ENCODE measurements around the gene ABHD4. TPM values are rescaled to one million over a fixed set of nuclear protein-coding genes. Genes with fewer than 3 reads are reported as not detected.

Gene ABHD4
- total and polyA plus RNA-seq, 7 donors = 6.1 to 64.0 (median 26.4) TPM

DNA sequence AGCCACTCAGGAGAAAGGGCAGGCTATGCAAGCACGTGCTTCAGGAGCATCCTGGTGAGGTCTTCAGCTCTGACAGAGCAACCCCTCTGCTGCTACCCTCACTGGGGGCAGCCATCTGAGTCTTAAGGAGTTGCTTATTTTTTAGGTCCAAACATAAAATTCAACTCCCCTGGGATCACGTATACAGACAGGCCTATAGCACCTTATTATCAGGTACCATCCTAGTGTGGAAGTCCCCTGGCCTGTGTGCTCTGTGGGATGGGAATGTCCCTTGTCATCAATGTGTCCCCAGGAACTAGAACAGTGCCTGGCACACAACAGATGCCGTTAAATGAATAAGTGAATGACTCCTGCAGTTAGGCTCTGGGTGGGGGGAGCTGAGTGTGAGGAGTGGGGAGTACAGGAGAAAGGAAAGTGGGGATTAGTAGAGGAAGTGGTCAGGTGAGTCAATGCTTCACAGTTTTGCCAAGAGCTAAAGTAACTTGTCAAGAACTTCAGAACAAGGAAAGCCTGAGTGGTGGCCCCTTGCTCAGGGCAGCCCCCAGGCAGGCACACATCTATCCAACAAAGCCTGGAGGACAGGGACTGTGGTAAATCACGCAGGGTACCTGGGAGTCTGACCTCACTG is 42.6 kb upstream of the ABHD4 start:
- H3K4me1 ChIP-seq = peaks cover 7% of the 10 kb centered on the region
- H3K27me3 ChIP-seq (ENCODE audit: insufficient read depth in 3 of 3, low read length in 2 of 3) = no peaks in the 10 kb centered on the region
- H3K36me3 ChIP-seq (ENCODE audit: insufficient read depth in 1 of 2, low read depth in 1 of 2) = no peaks in the 10 kb centered on the region
- DNase-seq (no peak), ATAC-seq (no peak)
- TF ChIP-seq, protein P1, sequence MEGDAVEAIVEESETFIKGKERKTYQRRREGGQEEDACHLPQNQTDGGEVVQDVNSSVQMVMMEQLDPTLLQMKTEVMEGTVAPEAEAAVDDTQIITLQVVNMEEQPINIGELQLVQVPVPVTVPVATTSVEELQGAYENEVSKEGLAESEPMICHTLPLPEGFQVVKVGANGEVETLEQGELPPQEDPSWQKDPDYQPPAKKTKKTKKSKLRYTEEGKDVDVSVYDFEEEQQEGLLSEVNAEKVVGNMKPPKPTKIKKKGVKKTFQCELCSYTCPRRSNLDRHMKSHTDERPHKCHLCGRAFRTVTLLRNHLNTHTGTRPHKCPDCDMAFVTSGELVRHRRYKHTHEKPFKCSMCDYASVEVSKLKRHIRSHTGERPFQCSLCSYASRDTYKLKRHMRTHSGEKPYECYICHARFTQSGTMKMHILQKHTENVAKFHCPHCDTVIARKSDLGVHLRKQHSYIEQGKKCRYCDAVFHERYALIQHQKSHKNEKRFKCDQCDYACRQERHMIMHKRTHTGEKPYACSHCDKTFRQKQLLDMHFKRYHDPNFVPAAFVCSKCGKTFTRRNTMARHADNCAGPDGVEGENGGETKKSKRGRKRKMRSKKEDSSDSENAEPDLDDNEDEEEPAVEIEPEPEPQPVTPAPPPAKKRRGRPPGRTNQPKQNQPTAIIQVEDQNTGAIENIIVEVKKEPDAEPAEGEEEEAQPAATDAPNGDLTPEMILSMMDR (IDR thresholded peaks at IDR 0.05) = no peak
- 82 to 94% (median 85%) methylated on average over 4 of the region's 4 CpGs for WGBS, 3 donors
- no peak overlapping the region for H3K27ac ChIP-seq
- intact Hi-C loops (cut with DNase I) = loop anchor here (5.0 kb wide), 7 partner anchors 97 to 502 kb away; partner anchors contain the start of genes AJUBA (in 1 of the 2), CDH24 (in 1 of the 2) and SLC7A7 (in 1 of the 2)
- no peaks in the 10 kb centered on the region for H3K9me3 ChIP-seq
- no peak overlapping the region for H3K4me3 ChIP-seq

GRCh38 chr14:22556021-22556989 is 41.8 kb upstream of the ABHD4 start:
- ATAC-seq (peak in 2 of 4 donors; percentile 16 to 28), DNase-seq (peak; percentile 41 to 71)
- Histone ChIP-seq H3K4me3 (no peak overlapping the region), H3K27ac (peak overlapping the region; percentile 18), H3K4me1 (peaks cover 3% of the 10 kb centered on the region), H3K36me3 (ENCODE audit: insufficient read depth in 1 of 2, low read depth in 1 of 2) (no peaks in the 10 kb centered on the region), H3K9me3 (no peaks in the 10 kb centered on the region), H3K27me3 (ENCODE audit: insufficient read depth in 3 of 3, low read length in 2 of 3) (no peaks in the 10 kb centered on the region)
- TF ChIP-seq, protein P1 (IDR thresholded peaks at IDR 0.05) = no peak
- 59 to 71% (median 65%) methylated on average over 28 of the region's 28 CpGs for WGBS, 3 donors
- intact Hi-C loops (cut with DNase I) = loop anchor here (5.0 kb wide), 7 partner anchors 96 to 501 kb away; partner anchors contain the start of genes AJUBA (in 1 of the 2), CDH24 (in 1 of the 2) and SLC7A7 (in 1 of the 2)

- TF ChIP-seq, protein P1 (IDR thresholded peaks at IDR 0.05) = peak; percentile 97
- Histone ChIP-seq H3K36me3 (ENCODE audit: insufficient read depth in 1 of 2, low read depth in 1 of 2) (no peaks in the 10 kb centered on the region), H3K4me3 (peak overlapping the region; percentile 53), H3K27ac (peak overlapping the region; percentile 13), H3K4me1 (peaks cover 8% of the 10 kb centered on the region), H3K9me3 (no peaks in the 10 kb centered on the region), H3K27me3 (ENCODE audit: insufficient read depth in 3 of 3, low read length in 2 of 3) (no peaks in the 10 kb centered on the region)
- intact Hi-C loops (cut with DNase I) = loop anchor here (1.0 to 5.0 kb wide), 8 partner anchors 95 to 500 kb away; partner anchors contain the start of genes AJUBA (in 1 of the 2), CDH24 (in 1 of the 2) and SLC7A7 (in 1 of the 2)
- ATAC-seq = peak; percentile 89 to 97 (median 94)
- WGBS, 3 donors = 6 to 9% (median 9%) methylated on average over 28 of the region's 28 CpGs
- peak; percentile 83 to 93 for DNase-seq
These were observed 41.0 kb upstream of the ABHD4 start for GRCh38 chr14:22556990-22557623.

GRCh38 chr14:22557846-22558220 is 40.3 kb upstream of the ABHD4 start:
- TF ChIP-seq, protein P1 (IDR thresholded peaks at IDR 0.05) = no peak
- intact Hi-C loops (cut with DNase I) = loop anchor here (1.0 to 5.0 kb wide), 8 partner anchors 94 to 499 kb away; partner anchors contain the start of genes AJUBA (in 1 of the 2), CDH24 (in 1 of the 2) and SLC7A7 (in 1 of the 2)
- Histone ChIP-seq H3K27ac (peak overlapping the region; percentile 7), H3K9me3 (no peaks in the 10 kb centered on the region), H3K36me3 (ENCODE audit: insufficient read depth in 1 of 2, low read depth in 1 of 2) (no peaks in the 10 kb centered on the region), H3K27me3 (ENCODE audit: insufficient read depth in 3 of 3, low read length in 2 of 3) (no peaks in the 10 kb centered on the region), H3K4me3 (no peak overlapping the region), H3K4me1 (peaks cover 9% of the 10 kb centered on the region)
- 67 to 90% (median 87%) methylated on average over 1 of the region's 1 CpG for WGBS, 3 donors
- no peak for DNase-seq
- no peak for ATAC-seq

All from psoas muscle (tissue), 8 donors.